Hypothalamus (tissue), 51 donors: ENCODE measurements around the gene SENP1.

Experiments
- DNase-seq, 51 donors: peaks; one replicate each; lab custom pipeline; 2025; lab: John Stamatoyannopoulos, UW

Gene SENP1

DNA sequence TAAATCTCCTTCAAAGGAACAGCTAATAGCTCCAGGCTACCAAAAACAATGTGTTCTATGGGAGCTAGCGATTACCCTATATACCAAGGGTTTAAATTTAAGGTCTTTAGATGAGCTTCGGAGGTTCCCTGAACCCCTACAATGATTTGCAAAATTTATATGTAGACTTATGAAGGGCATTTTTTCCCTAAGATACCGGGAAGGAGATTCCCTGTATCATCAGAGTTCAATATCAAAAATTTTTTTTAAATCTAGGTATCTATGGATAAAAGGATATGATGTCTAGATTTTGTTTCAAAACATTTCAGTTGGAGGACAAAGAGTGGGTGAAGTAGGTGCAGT, 83.7 kb downstream of the SENP1 start:
- no peak for DNase-seq

GRCh38 chr12:48021485-48022179, 84.2 kb downstream of the SENP1 start:
- DNase-seq: no peak

DNA sequence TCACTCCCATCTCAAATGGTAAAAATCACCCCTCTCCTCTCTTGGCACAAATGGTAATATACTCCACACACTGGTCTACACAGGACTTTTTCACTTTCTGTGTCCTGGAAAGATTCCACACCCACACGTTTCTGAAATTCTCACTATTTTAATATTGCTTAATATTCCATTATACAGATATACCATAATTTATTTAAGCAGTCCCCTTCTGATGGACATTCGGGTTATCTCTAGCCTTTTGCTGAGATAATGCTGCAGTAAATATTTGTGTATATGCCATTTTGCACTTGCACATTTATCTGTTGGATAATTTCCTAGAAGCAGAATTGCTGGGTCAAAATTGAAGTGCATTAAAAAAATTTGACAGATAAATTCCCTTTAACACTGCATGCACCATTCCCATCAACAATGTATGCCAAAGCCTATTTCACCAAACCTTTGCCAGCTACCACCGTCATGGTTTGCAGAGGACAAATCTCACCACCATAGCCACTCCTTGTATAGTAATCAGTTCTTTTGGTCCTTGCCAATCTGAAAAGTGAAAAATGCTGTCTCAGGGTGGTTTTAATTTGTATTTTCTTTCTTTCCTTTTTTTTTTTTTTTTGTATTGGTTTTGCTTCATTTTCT, 86.1 kb downstream of the SENP1 start:
- no peak for DNase-seq

DNA sequence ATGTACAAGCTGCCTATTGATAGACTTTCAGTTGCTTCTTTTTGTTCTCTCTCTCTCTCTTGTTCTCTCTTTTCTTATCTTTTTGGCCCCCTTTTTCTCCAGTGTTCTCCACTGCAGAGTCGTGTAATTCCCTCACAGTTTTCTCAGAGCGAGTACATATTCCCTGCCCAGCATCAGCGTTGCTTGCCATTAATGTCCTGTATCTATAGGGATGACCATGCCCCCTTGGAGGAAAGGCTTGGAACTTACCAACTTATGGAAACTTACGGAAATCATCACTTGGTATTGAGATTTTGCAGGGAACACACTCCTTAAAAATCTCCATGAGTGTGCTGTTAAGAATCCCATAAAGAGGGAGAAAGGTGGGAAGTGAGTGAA, 87.3 kb downstream of the SENP1 start:
- DNase-seq: no peak

DNA sequence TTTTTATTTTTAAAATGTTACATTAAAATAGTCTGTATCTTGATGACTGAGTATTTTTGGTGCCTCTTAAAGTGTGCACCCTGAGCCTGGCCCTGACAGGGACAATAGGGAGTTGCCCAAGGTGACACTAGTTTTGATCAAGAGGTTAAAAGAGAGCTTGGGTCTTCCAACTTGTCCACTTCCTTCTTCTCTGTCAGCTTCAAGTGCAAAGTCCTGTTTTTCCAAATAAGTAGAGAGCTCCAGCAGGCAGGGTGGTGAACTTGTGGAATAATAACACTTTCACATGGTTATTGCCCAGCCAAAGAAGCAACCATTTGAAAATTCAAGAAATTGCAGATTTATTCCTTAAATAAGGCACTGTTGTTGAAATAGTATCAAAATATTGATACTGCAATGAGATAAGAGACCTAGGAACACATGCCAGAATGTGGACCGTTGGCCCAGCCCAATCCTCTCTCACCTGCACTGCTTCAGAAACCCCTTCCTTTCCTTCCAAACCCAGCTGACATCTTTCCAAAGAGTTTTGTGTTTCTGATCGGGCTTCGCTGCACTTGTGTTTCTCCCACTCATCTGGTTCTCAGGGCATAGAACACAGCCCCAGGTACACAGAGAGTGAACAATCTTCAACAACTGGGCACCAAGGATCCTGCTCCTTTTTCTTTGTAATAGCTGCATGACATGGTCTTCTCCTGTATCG, 87.8 kb downstream of the SENP1 start:
- DNase-seq: no peak

DNA sequence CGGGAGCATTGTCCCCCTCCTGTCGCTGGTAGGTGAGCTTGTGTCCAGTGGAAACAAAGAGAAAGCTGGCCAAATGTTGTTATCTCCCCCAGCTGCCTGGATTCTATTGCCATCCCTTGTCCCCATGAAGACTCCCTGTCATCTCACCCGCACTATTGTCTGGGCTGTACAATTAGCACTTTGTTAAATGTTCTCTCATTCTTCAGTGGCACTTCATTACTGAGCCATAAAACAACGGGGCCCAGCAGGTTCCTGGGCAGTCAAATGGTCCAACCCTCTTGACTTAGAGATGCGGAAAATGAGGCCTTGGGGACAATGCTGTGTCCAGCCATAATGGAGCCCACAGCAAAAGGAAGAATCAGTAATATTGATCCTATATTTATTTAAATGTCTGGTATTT, 88.4 kb downstream of the SENP1 start:
- DNase-seq: peak in 16 of 51 donors; percentile 4 to 55 (median 24)

- DNase-seq: no peak
Measured at GRCh38 chr12:48016373-48017020, 89.4 kb downstream of the SENP1 start.

- no peak for DNase-seq
Measured at GRCh38 chr12:48015954-48016353, 89.9 kb downstream of the SENP1 start.

DNA sequence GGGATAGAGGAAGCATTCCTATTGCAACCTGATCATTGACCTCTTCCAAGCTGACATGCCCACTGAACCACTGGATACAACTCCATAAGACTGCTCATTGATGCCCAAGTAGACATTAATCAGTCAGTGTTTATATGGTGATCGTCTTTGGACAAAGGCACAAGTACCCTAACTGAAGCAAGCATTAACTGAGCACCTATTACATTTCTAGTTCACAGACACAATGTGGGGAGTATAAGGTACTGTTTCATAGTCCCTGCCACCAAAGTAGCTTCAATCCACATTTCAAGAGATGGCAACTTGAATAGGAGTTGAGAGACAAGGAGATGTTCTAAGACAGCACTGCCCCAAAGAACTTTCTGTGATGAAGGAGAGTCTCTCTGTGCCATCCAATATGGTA, 90.8 kb downstream of the SENP1 start:
- DNase-seq: no peak

GRCh38 chr12:48013287-48013686, 92.6 kb downstream of the SENP1 start:
- no peak for DNase-seq

DNA sequence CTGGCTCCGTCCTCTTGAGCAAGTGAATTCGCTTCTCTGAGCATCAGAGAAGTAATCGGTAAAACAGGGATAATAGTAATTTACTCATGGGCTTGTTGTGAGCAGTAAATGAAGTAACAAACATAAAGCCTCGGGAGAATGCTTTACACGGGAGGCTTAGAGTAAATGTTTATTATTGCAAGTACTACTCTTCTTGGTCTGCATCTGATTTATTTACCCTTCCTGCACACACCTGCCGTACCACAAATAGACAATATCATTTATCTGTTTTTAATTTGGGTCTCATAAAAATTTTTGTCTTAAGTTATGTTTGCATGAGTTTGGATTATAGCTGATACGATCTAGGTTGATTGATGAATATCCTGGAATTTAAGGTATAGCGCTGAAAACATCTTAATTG, 93.8 kb downstream of the SENP1 start:
- DNase-seq: no peak

DNA sequence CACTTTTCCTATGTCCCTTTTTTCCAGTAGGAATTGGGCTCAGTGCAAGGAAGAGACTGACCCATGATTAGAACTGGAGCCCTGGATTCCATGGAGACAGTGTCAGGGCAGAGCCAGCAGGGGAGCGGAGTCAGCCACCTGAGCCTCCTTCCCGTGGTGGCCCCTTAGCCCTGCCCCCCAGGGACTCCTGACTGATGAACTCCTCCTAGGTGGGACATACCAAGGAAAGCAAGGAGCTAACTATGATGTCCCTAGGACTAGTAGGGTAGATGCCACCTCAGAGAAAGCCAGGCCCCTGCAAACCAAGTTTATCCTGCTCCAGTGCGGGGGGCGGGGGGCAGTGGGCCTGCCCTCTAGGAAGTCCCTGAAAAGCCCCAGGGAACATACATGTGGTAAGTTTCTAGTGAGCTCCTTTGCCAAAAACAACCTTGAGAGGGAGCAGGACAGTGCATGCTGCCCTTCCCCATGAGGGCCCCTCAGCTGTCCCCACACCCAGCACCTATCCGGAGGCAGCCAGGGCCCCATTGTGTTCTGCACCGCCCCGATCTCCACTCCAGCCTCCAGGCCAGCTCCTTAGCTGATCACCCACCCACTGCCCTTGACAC, 95.4 kb downstream of the SENP1 start:
- DNase-seq: no peak

DNA sequence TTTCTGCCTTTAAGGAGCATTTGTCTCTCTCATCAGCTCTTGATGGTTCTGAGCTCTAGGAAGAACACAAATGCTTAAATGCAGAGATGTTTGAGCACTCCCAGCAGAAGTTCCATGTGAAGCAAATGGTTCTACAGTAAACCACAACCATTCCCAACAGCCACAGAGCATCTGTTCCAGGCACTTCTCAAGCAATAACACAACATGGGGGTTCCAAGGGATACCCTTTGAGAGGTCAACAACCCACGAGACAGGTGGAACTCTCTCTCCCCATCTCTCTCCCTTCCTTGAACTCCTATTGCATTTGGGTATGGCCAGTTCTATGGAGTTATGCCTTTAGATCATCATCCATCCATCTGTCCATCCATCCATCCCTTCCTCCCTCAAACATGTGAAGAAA, 96.4 kb downstream of the SENP1 start:
- no peak for DNase-seq

DNA sequence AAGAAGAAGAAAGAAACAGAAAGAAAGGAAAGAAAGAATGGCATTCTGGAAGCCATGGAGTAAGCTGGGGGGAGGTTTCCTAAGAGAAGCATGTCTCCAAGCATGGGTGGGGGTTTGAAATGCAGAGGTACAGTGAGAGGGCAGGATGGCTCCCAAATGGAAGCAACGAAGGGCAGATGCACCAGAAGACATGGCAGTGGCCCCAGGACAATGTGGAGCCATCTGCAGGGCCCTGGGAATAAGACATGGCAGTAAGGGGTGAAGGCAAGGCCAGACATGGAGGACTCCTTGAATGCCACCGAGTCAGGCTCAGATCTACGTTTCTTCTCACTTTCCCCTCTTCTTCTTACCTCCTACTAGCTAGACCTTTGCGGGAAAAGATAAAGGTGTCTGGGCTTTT, 96.9 kb downstream of the SENP1 start:
- DNase-seq: no peak

- DNase-seq: no peak
Measured at GRCh38 chr12:48008349-48008748, 97.5 kb downstream of the SENP1 start.

- no peak for DNase-seq
Measured at GRCh38 chr12:48007206-48007605, 98.7 kb downstream of the SENP1 start.

GRCh38 chr12:48005750-48006021, 100.2 kb downstream of the SENP1 start:
- DNase-seq: no peak

- no peak for DNase-seq
Measured at GRCh38 chr12:48005001-48005749, 100.7 kb downstream of the SENP1 start.

GRCh38 chr12:48004053-48004941, 101.6 kb downstream of the SENP1 start, which contains the start of gene COL2A1:
TSS of gene COL2A1 (minus strand) at chr12:48004476. CDS start at chr12:48004321, 155 bp downstream.
- no peak for DNase-seq
